SK-N-SH (cell line): ENCODE measurements around the gene REELD1. TPM values are rescaled to one million over a fixed set of nuclear protein-coding genes. Genes with fewer than 3 reads are reported as not detected.

Experiments
- CTCF ChIA-PET: fragments of 300-600, 350-600 bp; formaldehyde crosslinking; extraction: SDS; loops from one replicate; lab custom pipeline; 2021; lab: Yijun Ruan, JAX
- POLR2A ChIA-PET: fragments of 350-600 bp; sonication (Branson Sonifier 250); formaldehyde crosslinking; extraction: SDS; loops from one replicate; lab custom pipeline; 2020; ENCODE audit warnings: antibody characterized with exemption, inconsistent platforms; lab: Yijun Ruan, JAX
- DNase-seq: peaks from one replicate; pipeline ENCODE4 v3.0.0; 2012
- H2AFZ ChIP-seq: fragments of 200-600 bp; sonication (generic); 2 replicates; pipeline ENCODE4 v1.8.1; 2016; ENCODE audit warnings: antibody characterized with exemption, mild to moderate bottlenecking, low read depth
- H3F3A ChIP-seq: fragments of 200-600 bp; sonication (generic); replicated peaks from 2 replicates; pipeline ENCODE3; 2016; ENCODE audit warnings: antibody characterized with exemption, mild to moderate bottlenecking; ENCODE audit not compliant: insufficient read depth
- H3K27ac ChIP-seq, 2 experiments: fragments of 200-500 bp in 1 of 2; fragments of 200-600 bp in 1 of 2; sonication (Bioruptor generic) in 1 of 2; sonication (generic), shearing (Covaris generic) in 1 of 2; 2 replicates each; pipeline versions ENCODE4 v1.5.1 to v1.6.1; 2014 to 2016; ENCODE audit warnings: low read depth in 2 of 2, inconsistent platforms in 1 of 2, low read length in 1 of 2, mild to moderate bottlenecking in 1 of 2, mixed read lengths in 1 of 2
- H3K27me3 ChIP-seq: fragments of 200-600 bp; sonication (generic), shearing (Covaris generic); 2 replicates; pipeline ENCODE4 v1.6.1; 2016; ENCODE audit warnings: mixed run types; ENCODE audit not compliant: insufficient read depth
- H3K36me3 ChIP-seq, 2 experiments: fragments of 200-500 bp in 1 of 2; fragments of 200-600 bp in 1 of 2; sonication (Bioruptor generic) in 1 of 2; sonication (generic) in 1 of 2; replicated peaks in 1 of 2; 2 replicates each; pipeline versions ENCODE3 to v1.5.1; 2014 to 2016; ENCODE audit warnings: low read length in 1 of 2, mild to moderate bottlenecking in 1 of 2; ENCODE audit not compliant: insufficient read depth in 2 of 2, control insufficient read depth in 1 of 2
- H3K4me1 ChIP-seq, 2 experiments: fragments of 200-500 bp in 1 of 2; fragments of 200-600 bp in 1 of 2; sonication (Bioruptor generic) in 1 of 2; sonication (generic), shearing (Covaris generic) in 1 of 2; 2 replicates each; pipeline versions ENCODE4 v1.5.1 to v1.6.1; 2014 to 2016; ENCODE audit warnings: low read depth in 1 of 2, low read length in 1 of 2, mixed run types in 1 of 2; ENCODE audit not compliant: insufficient read depth in 2 of 2, control insufficient read depth in 1 of 2
- H3K4me2 ChIP-seq: fragments of 200-600 bp; sonication (generic), shearing (Covaris generic); 2 replicates; pipeline ENCODE4 v1.6.1; 2017; ENCODE audit warnings: mixed run types
- H3K4me3 ChIP-seq, 2 experiments: fragments of 200-500 bp in 1 of 2; fragments of 200-600 bp in 1 of 2; sonication (Bioruptor generic) in 1 of 2; sonication (generic), shearing (Covaris generic) in 1 of 2; 2 replicates each; pipeline versions ENCODE4 v1.5.1 to v1.8.1; 2014 to 2016; ENCODE audit warnings: low read depth in 2 of 2, inconsistent platforms in 1 of 2, low read length in 1 of 2, mild to moderate bottlenecking in 1 of 2, mixed read lengths in 1 of 2, moderate library complexity in 1 of 2
- H3K79me2 ChIP-seq: fragments of 200-600 bp; sonication (generic); 2 replicates; pipeline ENCODE4 v1.8.1; 2017; ENCODE audit warnings: mild to moderate bottlenecking; ENCODE audit not compliant: insufficient read depth
- H3K9ac ChIP-seq: fragments of 200-600 bp; sonication (generic); 2 replicates; pipeline ENCODE4 v1.6.1; 2017; ENCODE audit warnings: mixed run types
- H3K9me2 ChIP-seq: fragments of 200-600 bp; sonication (generic); 2 replicates; pipeline ENCODE4 v1.6.1; 2017; ENCODE audit warnings: mixed run types
- H3K9me3 ChIP-seq: fragments of 200-600 bp; sonication (generic); 2 replicates; pipeline ENCODE4 v1.6.1; 2017; ENCODE audit warnings: mixed run types, mild to moderate bottlenecking, moderate library complexity
- H4K20me1 ChIP-seq: fragments of 200-600 bp; sonication (generic); 2 replicates; pipeline ENCODE4 v1.6.1; 2017; ENCODE audit warnings: mild to moderate bottlenecking, mixed run types; ENCODE audit not compliant: insufficient read depth
- ELF1 ChIP-seq: IDR thresholded peaks from 2 replicates; pipeline ENCODE4 v1.4.0; 2012
- EP300 ChIP-seq, 2 experiments: IDR thresholded peaks; 2 replicates each; pipeline versions ENCODE4 v1.4.0 to v1.6.1; 2012; ENCODE audit warnings: borderline replicate concordance in 1 of 2, low read depth in 1 of 2, low read length in 1 of 2
- FOSL2 ChIP-seq: IDR thresholded peaks from 2 replicates; pipeline ENCODE4 v1.4.0; 2012; ENCODE audit warnings: low read depth, mild to moderate bottlenecking, moderate library complexity, borderline replicate concordance
- FOXJ3 ChIP-seq: sonication (generic); formaldehyde crosslinking; IDR thresholded peaks from 2 replicates; pipeline ENCODE4 v1.5.1; 2020; ENCODE audit warnings: mild to moderate bottlenecking, missing genetic modification reagents
- FOXM1 ChIP-seq: IDR thresholded peaks from 2 replicates; pipeline ENCODE4 v1.4.0; 2012; ENCODE audit warnings: low read depth, mild to moderate bottlenecking
- GABPA ChIP-seq: IDR thresholded peaks from 2 replicates; pipeline ENCODE4 v1.4.0; 2012; ENCODE audit warnings: low read depth, mild to moderate bottlenecking
- IRF3 ChIP-seq: fragments of 150-350 bp; IDR thresholded peaks from 2 replicates; pipeline ENCODE4 v1.6.1; 2016; ENCODE audit warnings: mild to moderate bottlenecking, low read depth, low read length
- JUND ChIP-seq: IDR thresholded peaks from 2 replicates; pipeline ENCODE4 v1.4.0; 2012
- MAX ChIP-seq: IDR thresholded peaks from 2 replicates; pipeline ENCODE4 v1.4.0; 2012; ENCODE audit warnings: low read depth
- MEF2A ChIP-seq: IDR thresholded peaks from 2 replicates; pipeline ENCODE4 v1.4.0; 2012; ENCODE audit warnings: low read depth, borderline replicate concordance
- MXI1 ChIP-seq: IDR thresholded peaks from 2 replicates; pipeline ENCODE4 v1.6.1; 2012; ENCODE audit warnings: mild to moderate bottlenecking, low read depth, low read length, improper control_type of control experiment
- NFIC ChIP-seq: IDR thresholded peaks from 2 replicates; pipeline ENCODE4 v1.4.0; 2012; ENCODE audit warnings: borderline replicate concordance
- NRF1 ChIP-seq: IDR thresholded peaks from 2 replicates; pipeline ENCODE4 v1.6.1; 2012; ENCODE audit warnings: low read depth, mild to moderate bottlenecking, low read length
- PBX3 ChIP-seq: IDR thresholded peaks from 2 replicates; pipeline ENCODE4; 2012
- POLR2AphosphoS5 ChIP-seq: IDR thresholded peaks from 2 replicates; pipeline ENCODE4 v1.6.1; 2012; ENCODE audit warnings: low read depth, low read length
- RAD21 ChIP-seq: IDR thresholded peaks from 2 replicates; pipeline ENCODE4 v1.6.1; 2012; ENCODE audit warnings: mild to moderate bottlenecking, low read length
- RCOR1 ChIP-seq: fragments of 150-350 bp; IDR thresholded peaks from 2 replicates; pipeline ENCODE4 v1.6.1; 2017; ENCODE audit warnings: antibody characterized with exemption, low read length
- RFX5 ChIP-seq: IDR thresholded peaks from 2 replicates; pipeline ENCODE4 v1.6.1; 2012; ENCODE audit warnings: mild to moderate bottlenecking, improper control_type of control experiment, low read length
- RXRA ChIP-seq: IDR thresholded peaks from 2 replicates; pipeline ENCODE4 v1.4.0; 2012; ENCODE audit warnings: low read depth, mild to moderate bottlenecking, borderline replicate concordance
- SIN3A ChIP-seq: IDR thresholded peaks from 2 replicates; pipeline ENCODE4 v1.6.1; 2012; ENCODE audit warnings: low read depth, mild to moderate bottlenecking, low read length, moderate library complexity, borderline replicate concordance
- TAF1 ChIP-seq: IDR thresholded peaks from 2 replicates; pipeline ENCODE4 v1.6.1; 2012; ENCODE audit warnings: low read depth, mild to moderate bottlenecking, low read length, moderate library complexity, borderline replicate concordance
- TCF12 ChIP-seq: IDR thresholded peaks from 2 replicates; pipeline ENCODE4 v1.4.0; 2012
- TEAD4 ChIP-seq: IDR thresholded peaks from 2 replicates; pipeline ENCODE4 v1.4.0; 2012; ENCODE audit warnings: mild to moderate bottlenecking, borderline replicate concordance; ENCODE audit not compliant: insufficient read depth
- USF1 ChIP-seq: IDR thresholded peaks from 2 replicates; pipeline ENCODE4 v1.4.0; 2012; ENCODE audit warnings: low read depth, borderline replicate concordance
- ZBTB33 ChIP-seq: IDR thresholded peaks from 2 replicates; pipeline ENCODE4 v1.4.0; 2012; ENCODE audit warnings: low read depth, borderline replicate concordance
- WGBS: methylation state at CpG from one replicate; pipeline ENCODE4 v1.1.6; 2017; ENCODE audit warnings: low lambda C conversion rate; 5-methylcytosine and 5-hydroxymethylcytosine counted together
- polyA plus RNA-seq, 3 experiments: library from polyadenylated mRNA; depleted of rRNA; stranded (reverse); fragments of >200 nt; gene quantifications; 2 replicates each; pipeline ENCODE4 v1.2.3, GENCODE V29; 2012

Gene REELD1
- polyA plus RNA-seq, 1 of the 3 experiments (the other 2 are of a cell fraction): not detected

- TF ChIP-seq USF1 (no peak), PBX3 (peak; percentile 47), NRF1 (no peak), FOXJ3 (CRISPR knock-in tag) (no peak), RAD21 (no peak), RFX5 (no peak), TEAD4 (peak; percentile 62; the same call in 1 of the 2 replicates), ELF1 (no peak)
Observed at GRCh38 chr4:146255463-146255862, 41.1 kb downstream of the REELD1 start (continued).

- CTCF ChIA-PET: no interaction called here
- H3K9ac ChIP-seq: peak overlapping the region; percentile 49
- H3K36me3 ChIP-seq: no peaks in the 10 kb centered on the region
- H2AFZ ChIP-seq: peak overlapping the region; percentile 23; the same call in 1 of the 2 replicates
- peaks cover 0 to 25% of the 10 kb centered on the region in 2 experiments; a peak in 3 of 4 replicates for H3K4me1 ChIP-seq
- no peaks in the 10 kb centered on the region for H3K9me2 ChIP-seq
- no peak for TF ChIP-seq RCOR1
- TF ChIP-seq SIN3A: no peak
- TF ChIP-seq TCF12: peak; percentile 78
- peak in 1 of 2 experiments; percentile 93; a peak in 2 of 4 replicates for TF ChIP-seq EP300 (IDR thresholded peaks at IDR 0.05; ENCODE audit: borderline replicate concordance in 1 of 2, low read depth in 1 of 2, low read length in 1 of 2)
- 0 out of 2 replicates have a peak, but pooled peaks have one; percentile 53 for TF ChIP-seq MAX
- TF ChIP-seq PBX3: peak; percentile 91
- peak; percentile 64 for TF ChIP-seq RXRA
- peak; percentile 85 for TF ChIP-seq TEAD4
- TF ChIP-seq MEF2A: peak; percentile 29; the same call in 1 of the 2 replicates
- TF ChIP-seq GABPA: no peak
- TF ChIP-seq POLR2AphosphoS5: no peak; the same call in 1 of the 2 replicates
- TF ChIP-seq IRF3: no peak
- no peak for TF ChIP-seq TAF1
- TF ChIP-seq MXI1: no peak
- TF ChIP-seq FOSL2: peak; percentile 92
- no peak for TF ChIP-seq USF1
- TF ChIP-seq JUND: peak; percentile 85
- TF ChIP-seq ELF1: peak; percentile 25; the same call in 1 of the 2 replicates
- TF ChIP-seq FOXJ3 (CRISPR knock-in tag): no peak
- TF ChIP-seq FOXM1: peak; percentile 48; the same call in 1 of the 2 replicates
- peak; percentile 57; the same call in 1 of the 2 replicates for TF ChIP-seq NFIC
- TF ChIP-seq ZBTB33: peak; percentile 71; the same call in 1 of the 2 replicates
- TF ChIP-seq, all 33 proteins: peak for 13
- Histone ChIP-seq H3F3A (peaks cover 26% of the 10 kb centered on the region), H3K79me2 (no peaks in the 10 kb centered on the region), H3K27me3 (no peaks in the 10 kb centered on the region), H4K20me1 (no peaks in the 10 kb centered on the region), H3K4me2 (peak overlapping the region; percentile 36), H3K9me3 (no peaks in the 10 kb centered on the region), H3K4me3 (no peak overlapping the region), H3K27ac (peak overlapping the region; percentile 67 to 84)
- 16% methylated on average over 3 of the region's 3 CpGs for WGBS
- POLR2A ChIA-PET: no interaction called here
- DNase-seq: no peak
Observed at GRCh38 chr4:146255874-146256273, 41.5 kb downstream of the REELD1 start.
